Choroid plexus epithelial cell (primary cell): ENCODE results near the gene PLK3.
"Not testable (repeated sequence)": the region's sequence is repeated elsewhere in the genome, so short reads cannot be mapped to it uniquely, and the experiment has no call there.

ENCODE experiments used
- DNase-seq: peaks from one replicate; pipeline ENCODE4 v3.0.0-alpha.2; 2010; ENCODE audit warnings: low read depth
- H3K4me3 ChIP-seq: 2 replicates; pipeline ENCODE4 v1.5.1; 2011; ENCODE audit warnings: low read depth, mild to moderate bottlenecking, control low read depth, low read length, moderate library complexity
- CTCF ChIP-seq: conservative IDR thresholded peaks from 2 replicates; pipeline ENCODE4 v1.5.1; 2011; ENCODE audit warnings: low read depth, mild to moderate bottlenecking, control low read depth, inconsistent platforms, low read length, moderate library complexity

Gene PLK3

GRCh38 chr1:44811234-44811633, 11.1 kb downstream of the PLK3 start:
- H3K4me3 ChIP-seq, result no peak overlapping the region
- no peak for DNase-seq
- TF ChIP-seq CTCF, result peak; percentile 5

GRCh38 chr1:44812822-44813543, 12.8 kb downstream of the PLK3 start:
- H3K4me3 ChIP-seq, result peak overlapping the region; percentile 42
- peak; percentile 37 for DNase-seq
- TF ChIP-seq CTCF, result no peak

- DNase-seq, H3K4me3 ChIP-seq: not testable (repeated sequence)
These were observed 15.7 kb downstream of the PLK3 start for GRCh38 chr1:44815926-44816325.

GRCh38 chr1:44817307-44817706, 17.1 kb downstream of the PLK3 start:
- TF ChIP-seq CTCF, result no peak

GRCh38 chr1:44817771-44818495, 17.8 kb downstream of the PLK3 start:
- no peak for DNase-seq
- no peak overlapping the region for H3K4me3 ChIP-seq
- TF ChIP-seq CTCF, result no peak

More at GRCh38 chr1:44817307-44817706, 17.1 kb downstream of the PLK3 start:
- no peak overlapping the region for H3K4me3 ChIP-seq
- no peak for DNase-seq

GRCh38 chr1:44819196-44819607, 19.0 kb downstream of the PLK3 start:
- H3K4me3 ChIP-seq, result peak overlapping the region; percentile 38
- TF ChIP-seq CTCF, result no peak
- DNase-seq, result no peak

GRCh38 chr1:44819608-44820327, 19.6 kb downstream of the PLK3 start:
- peak overlapping the region; percentile 61 for H3K4me3 ChIP-seq
- peak; percentile 8 for TF ChIP-seq CTCF
- peak; percentile 94 for DNase-seq
